AG09309 (cell line): ENCODE results near the gene LRFN3.
"Not testable (repeated sequence)": the region's sequence is repeated elsewhere in the genome, so short reads cannot be mapped to it uniquely, and the experiment has no call there.

Experiments used
- DNase-seq: peaks from one replicate; pipeline ENCODE4 v3.0.0-alpha.2; 2010; ENCODE audit warnings: low read depth
- H3K4me3 ChIP-seq: 2 replicates; pipeline ENCODE4 v1.5.1; 2011; ENCODE audit warnings: mild to moderate bottlenecking, low read depth, low read length, moderate library complexity; ENCODE audit not compliant: control insufficient read depth
- CTCF ChIP-seq: IDR thresholded peaks from 2 replicates; pipeline ENCODE4 v1.5.1; 2011; ENCODE audit warnings: mild to moderate bottlenecking, low read depth, low read length, inconsistent platforms; ENCODE audit not compliant: insufficient read depth, control insufficient read depth; ENCODE audit errors: missing control alignments

Gene LRFN3

GRCh38 chr19:35943321-35944301 is 7.4 kb downstream of the LRFN3 start:
- H3K4me3 ChIP-seq = no peak overlapping the region
- no peak for TF ChIP-seq CTCF
- DNase-seq = no peak

GRCh38 chr19:35944556-35944955 is 8.4 kb downstream of the LRFN3 start:
- TF ChIP-seq CTCF = no peak
- DNase-seq = no peak
- no peak overlapping the region for H3K4me3 ChIP-seq

GRCh38 chr19:35945121-35945790 is 9.1 kb downstream of the LRFN3 start:
- no peak for TF ChIP-seq CTCF
- no peak for DNase-seq
- H3K4me3 ChIP-seq = no peak overlapping the region

- H3K4me3 ChIP-seq = no peak overlapping the region
- DNase-seq = no peak
- TF ChIP-seq CTCF = no peak
These were observed 10.0 kb downstream of the LRFN3 start for GRCh38 chr19:35946203-35946602.

- TF ChIP-seq CTCF = no peak
- no peak for DNase-seq
- H3K4me3 ChIP-seq = no peak overlapping the region
These were observed 13.0 kb downstream of the LRFN3 start for GRCh38 chr19:35949131-35949530.

GRCh38 chr19:35955881-35956634 is 19.9 kb downstream of the LRFN3 start:
- no peak overlapping the region for H3K4me3 ChIP-seq
- no peak for DNase-seq
- TF ChIP-seq CTCF = no peak

GRCh38 chr19:35957411-35957810 is 21.2 kb downstream of the LRFN3 start:
- H3K4me3 ChIP-seq, DNase-seq: not testable (repeated sequence)
